IMR-90 (cell line): ENCODE measurements around the gene PRDM12. TPM values are rescaled to one million over a fixed set of nuclear protein-coding genes. Genes with fewer than 3 reads are reported as not detected.

Experiments
- ATAC-seq: fragments of 200-7000 bp; cut with Tn5 transposase; 2 replicates; pipeline ENCODE4 v1.9.1; 2020; ENCODE audit warnings: low read depth, mild to moderate bottlenecking, moderate library complexity
- BruUV-seq: library from RNA; stranded (reverse); fragments of 400-500 nt; replicated peaks from 2 replicates; lab custom pipeline; 2021; lab: Mats Ljungman, UMichigan
- CTCF ChIA-PET: fragments of 300-600 bp; formaldehyde crosslinking; extraction: SDS; loops from one replicate; lab custom pipeline; 2021; ENCODE audit warnings: antibody characterized with exemption; lab: Yijun Ruan, JAX
- POLR2A ChIA-PET: fragments of 300-600 bp; sonication (Branson Sonifier 250); formaldehyde crosslinking; loops from one replicate; lab custom pipeline; 2022; ENCODE audit warnings: antibody characterized with exemption; ENCODE audit not compliant: unreplicated experiment; lab: Charles Lee
- DNase-seq: peaks from one replicate; pipeline ENCODE4 v3.0.0; 2013
- H2AFZ ChIP-seq: replicated peaks from 2 replicates; pipeline ENCODE3; 2013; ENCODE audit warnings: low read length, mild to moderate bottlenecking; ENCODE audit not compliant: poor library complexity
- H2AK5ac ChIP-seq: 2 replicates; pipeline ENCODE4 v1.6.1; 2013; ENCODE audit warnings: low read depth, low read length, inconsistent platforms
- H2AK9ac ChIP-seq: replicated peaks from 2 replicates; pipeline ENCODE3; 2013; ENCODE audit warnings: mild to moderate bottlenecking, low read depth, low read length, moderate library complexity; ENCODE audit not compliant: poor library complexity
- H2BK120ac ChIP-seq: 2 replicates; pipeline ENCODE4 v1.6.1; 2013; ENCODE audit warnings: low read depth, low read length, inconsistent platforms
- H2BK15ac ChIP-seq: 3 replicates; pipeline ENCODE4 v1.6.1; 2013; ENCODE audit warnings: low read depth, low read length, inconsistent platforms
- H2BK20ac ChIP-seq: 2 replicates; pipeline ENCODE4 v1.6.1; 2013; ENCODE audit warnings: low read depth, mild to moderate bottlenecking, inconsistent platforms, low read length, moderate library complexity
- H2BK5ac ChIP-seq: 2 replicates; pipeline ENCODE4 v1.6.1; 2013; ENCODE audit warnings: mild to moderate bottlenecking, low read depth, low read length, inconsistent platforms; ENCODE audit not compliant: poor library complexity, severe bottlenecking
- H3K14ac ChIP-seq: replicated peaks from 2 replicates; pipeline ENCODE4 v1.6.1; 2013; ENCODE audit warnings: low read depth, low read length, inconsistent platforms
- H3K18ac ChIP-seq: 2 replicates; pipeline ENCODE4 v1.6.1; 2013; ENCODE audit warnings: low read depth, low read length, control low read depth
- H3K23ac ChIP-seq: 2 replicates; pipeline ENCODE4 v1.6.1; 2013; ENCODE audit warnings: low read depth, low read length, inconsistent platforms
- H3K27ac ChIP-seq: 2 replicates; pipeline ENCODE4 v1.5.1; 2013; ENCODE audit warnings: mild to moderate bottlenecking, control low read depth, low read length; ENCODE audit not compliant: insufficient read depth
- H3K27me3 ChIP-seq: 2 replicates; pipeline ENCODE4 v1.6.1; 2013; ENCODE audit warnings: low read length; ENCODE audit not compliant: control insufficient read depth, insufficient read depth
- H3K36me3 ChIP-seq: 2 replicates; pipeline ENCODE4 v1.6.1; 2013; ENCODE audit warnings: low read length, mixed read lengths; ENCODE audit not compliant: control insufficient read depth, insufficient read depth
- H3K4ac ChIP-seq: 2 replicates; pipeline ENCODE4 v1.6.1; 2013; ENCODE audit warnings: low read depth, low read length, inconsistent platforms
- H3K4me1 ChIP-seq: 2 replicates; pipeline ENCODE4 v1.6.1; 2013; ENCODE audit warnings: low read length, mixed read lengths; ENCODE audit not compliant: control insufficient read depth, insufficient read depth
- H3K4me2 ChIP-seq: 2 replicates; pipeline ENCODE4 v1.6.1; 2013; ENCODE audit warnings: low read depth, mild to moderate bottlenecking, control low read depth, low read length, moderate library complexity
- H3K4me3 ChIP-seq: 2 replicates; pipeline ENCODE4 v1.5.1; 2013; ENCODE audit warnings: low read depth, mild to moderate bottlenecking, control low read depth, low read length, moderate library complexity; ENCODE audit not compliant: insufficient read depth
- H3K56ac ChIP-seq: 2 replicates; pipeline ENCODE4 v1.6.1; 2013; ENCODE audit warnings: low read length, inconsistent platforms; ENCODE audit not compliant: insufficient read depth; ENCODE audit errors: extremely low read depth
- H3K79me1 ChIP-seq, 2 experiments: 2 replicates each; pipeline ENCODE4 v1.6.1; 2013; ENCODE audit warnings: low read length in 2 of 2, inconsistent platforms in 1 of 2, low read depth in 1 of 2
- H3K9ac ChIP-seq: 2 replicates; pipeline ENCODE4 v1.6.1; 2013; ENCODE audit warnings: low read depth, low read length, control low read depth
- H3K9me1 ChIP-seq: 2 replicates; pipeline ENCODE4 v1.6.1; 2013; ENCODE audit warnings: low read length, inconsistent platforms; ENCODE audit not compliant: insufficient read depth
- H3K9me3 ChIP-seq: 2 replicates; pipeline ENCODE4 v1.6.1; 2013; ENCODE audit warnings: low read length; ENCODE audit not compliant: control insufficient read depth, insufficient read depth
- H4K20me1 ChIP-seq: 2 replicates; pipeline ENCODE4 v1.6.1; 2013; ENCODE audit warnings: low read length, inconsistent platforms; ENCODE audit not compliant: insufficient read depth
- H4K5ac ChIP-seq: 2 replicates; pipeline ENCODE4 v1.6.1; 2013; ENCODE audit warnings: mild to moderate bottlenecking, low read depth, low read length, control low read depth
- H4K8ac ChIP-seq, 2 experiments: 2 replicates each; pipeline ENCODE4 v1.6.1; 2013; ENCODE audit warnings: low read depth in 2 of 2, low read length in 2 of 2, control low read depth in 1 of 2, inconsistent platforms in 1 of 2
- H4K91ac ChIP-seq: 2 replicates; pipeline ENCODE4 v1.6.1; 2013; ENCODE audit warnings: low read depth, low read length, inconsistent platforms; ENCODE audit not compliant: insufficient read depth
- BHLHE40 ChIP-seq: fragments of 150-350 bp; IDR thresholded peaks from 2 replicates; pipeline ENCODE4 v1.6.1; 2016; ENCODE audit warnings: mild to moderate bottlenecking, low read depth, low read length
- CEBPB ChIP-seq: IDR thresholded peaks from 2 replicates; pipeline ENCODE4 v1.6.1; 2012; ENCODE audit warnings: low read depth, low read length, improper control_type of control experiment
- CHD1 ChIP-seq: IDR thresholded peaks from 2 replicates; pipeline ENCODE4 v1.6.1; 2012; ENCODE audit warnings: low read depth, low read length, improper control_type of control experiment
- MAZ ChIP-seq: IDR thresholded peaks from 2 replicates; pipeline ENCODE4 v1.6.1; 2012; ENCODE audit warnings: low read depth, mild to moderate bottlenecking, low read length, improper control_type of control experiment, moderate library complexity, borderline replicate concordance
- MXI1 ChIP-seq: IDR thresholded peaks from 2 replicates; pipeline ENCODE4 v1.6.1; 2012; ENCODE audit warnings: low read depth, mild to moderate bottlenecking, low read length, moderate library complexity, borderline replicate concordance
- POLR2A ChIP-seq: IDR thresholded peaks from 2 replicates; pipeline ENCODE4 v1.6.1; 2012; ENCODE audit warnings: mild to moderate bottlenecking, low read depth, low read length
- RAD21 ChIP-seq: IDR thresholded peaks from 2 replicates; pipeline ENCODE4 v1.6.1; 2012; ENCODE audit warnings: low read length, improper control_type of control experiment
- WGBS, 2 experiments: methylation state at CpG; one replicate each; pipeline versions ENCODE4 v1.1.5 to v1.1.7; 2013; ENCODE audit warnings: missing lambda C conversion rate in 2 of 2; ENCODE audit not compliant: insufficient read length in 1 of 2; ENCODE audit errors: extremely low coverage in 2 of 2; 5-methylcytosine and 5-hydroxymethylcytosine counted together
- dilution Hi-C: fragments of 300-500 bp; cut with HindIII; formaldehyde crosslinking; loops from one replicate; pipeline ENCODE4 v1.14.3; 2018; ENCODE audit warnings: low sequenced_read_pairs; ENCODE audit not compliant: unreplicated experiment
- in situ Hi-C: fragments of 300-500 bp; cut with MboI; formaldehyde crosslinking; loops from 3 replicates; pipeline ENCODE4 v1.14.3; 2019; ENCODE audit warnings: low sequenced_read_pairs, inconsistent platforms, mixed read lengths
- intact Hi-C: fragments of 100-400 bp; cut with micrococcal nuclease; formaldehyde crosslinking; loops from 2 replicates; pipeline ENCODE4 v1.10.0; 2022
- polyA plus RNA-seq, 3 experiments: library from polyadenylated mRNA; depleted of rRNA; stranded (reverse); fragments of >200 nt; gene quantifications; 2 replicates each; pipeline ENCODE4 v1.2.3, GENCODE V29; 2012; ENCODE audit warnings: low replicate concordance in 1 of 3
- total RNA-seq: library from RNA; depleted of rRNA; stranded (reverse); fragments of >200 nt; gene quantifications from 2 replicates; pipeline ENCODE4 v1.2.3, GENCODE V29; 2012
- TF ChIP-seq, protein P1 (sequence below): fragments of 150-350 bp; IDR thresholded peaks from 2 replicates; pipeline ENCODE4 v1.6.1; 2016; ENCODE audit warnings: low read depth, mild to moderate bottlenecking, low read length, moderate library complexity, borderline replicate concordance
- TF ChIP-seq, protein P2 (sequence below): conservative IDR thresholded peaks from 2 replicates; pipeline ENCODE4 v1.5.1; 2012; ENCODE audit warnings: mild to moderate bottlenecking, low read depth, low read length, improper control_type of control experiment
- TF ChIP-seq, protein P3 (sequence below): fragments of 150-350 bp; IDR thresholded peaks from 2 replicates; pipeline ENCODE4 v1.6.1; 2017; ENCODE audit warnings: mild to moderate bottlenecking, antibody characterized with exemption, low read length, low read depth

PRDM12 gene
- total and polyA plus RNA-seq, 2 of the 4 experiments (the other 2 are of a cell fraction): not detected

DNA sequence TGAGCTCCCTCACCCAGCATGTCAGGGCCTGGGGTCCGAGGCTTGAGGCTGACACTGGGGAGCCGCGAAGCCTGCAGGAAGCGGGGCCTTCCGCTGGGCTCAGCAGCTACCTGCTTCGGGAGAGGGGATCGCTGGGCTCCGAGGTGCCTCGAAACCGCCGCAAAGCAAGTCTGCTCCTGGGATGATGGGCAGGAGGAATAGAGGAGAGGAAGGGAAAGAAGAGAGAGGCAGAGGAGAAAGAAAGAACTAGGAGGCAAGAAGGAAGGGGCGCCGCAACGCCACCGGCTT is 1.5 kb upstream of the PRDM12 start:
- no peak for DNase-seq
- no peak overlapping the region for H2BK120ac ChIP-seq
- no peak overlapping the region for H2BK5ac ChIP-seq
- no peak overlapping the region for H2AK9ac ChIP-seq
- no peaks in the 10 kb centered on the region; the same call in 1 of the 2 replicates for H3K4me1 ChIP-seq
- peaks cover 6% of the 10 kb centered on the region; the same call in 1 of the 2 replicates for H4K20me1 ChIP-seq
- no peak overlapping the region for H3K18ac ChIP-seq
- ChIA-PET CTCF (no interaction called here), POLR2A (no interaction called here)
- H3K4ac ChIP-seq: no peak overlapping the region
- H3K27ac ChIP-seq: no peak overlapping the region
- peaks cover 5% of the 10 kb centered on the region; the same call in 1 of the 2 replicates for H3K9me3 ChIP-seq
- intact Hi-C loops (no loop called here), dilution Hi-C loops (no loop called here), in situ Hi-C loops (loop anchor here (25.0 kb wide), 1 partner anchor 551 kb away; no protein-coding TSS in a partner anchor)
- H3K9ac ChIP-seq: no peak overlapping the region
- no peak overlapping the region for H2AK5ac ChIP-seq
- H3K4me2 ChIP-seq: no peak overlapping the region
- 9% methylated on average over 8 of the region's 15 CpGs; no CpG with 5 or more reads in 1 of the 2 experiments for WGBS, 2 experiments
- H3K56ac ChIP-seq: no peak overlapping the region
- H2AFZ ChIP-seq: peak overlapping the region; percentile 44
- no peak overlapping the region for H4K5ac ChIP-seq
- H3K23ac ChIP-seq: no peak overlapping the region
- no peak for TF ChIP-seq BHLHE40
- TF ChIP-seq CHD1: no peak
- TF ChIP-seq, protein P1, sequence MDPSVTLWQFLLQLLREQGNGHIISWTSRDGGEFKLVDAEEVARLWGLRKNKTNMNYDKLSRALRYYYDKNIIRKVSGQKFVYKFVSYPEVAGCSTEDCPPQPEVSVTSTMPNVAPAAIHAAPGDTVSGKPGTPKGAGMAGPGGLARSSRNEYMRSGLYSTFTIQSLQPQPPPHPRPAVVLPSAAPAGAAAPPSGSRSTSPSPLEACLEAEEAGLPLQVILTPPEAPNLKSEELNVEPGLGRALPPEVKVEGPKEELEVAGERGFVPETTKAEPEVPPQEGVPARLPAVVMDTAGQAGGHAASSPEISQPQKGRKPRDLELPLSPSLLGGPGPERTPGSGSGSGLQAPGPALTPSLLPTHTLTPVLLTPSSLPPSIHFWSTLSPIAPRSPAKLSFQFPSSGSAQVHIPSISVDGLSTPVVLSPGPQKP: no peak
- no peak for TF ChIP-seq MAZ
- TF ChIP-seq, protein P2, sequence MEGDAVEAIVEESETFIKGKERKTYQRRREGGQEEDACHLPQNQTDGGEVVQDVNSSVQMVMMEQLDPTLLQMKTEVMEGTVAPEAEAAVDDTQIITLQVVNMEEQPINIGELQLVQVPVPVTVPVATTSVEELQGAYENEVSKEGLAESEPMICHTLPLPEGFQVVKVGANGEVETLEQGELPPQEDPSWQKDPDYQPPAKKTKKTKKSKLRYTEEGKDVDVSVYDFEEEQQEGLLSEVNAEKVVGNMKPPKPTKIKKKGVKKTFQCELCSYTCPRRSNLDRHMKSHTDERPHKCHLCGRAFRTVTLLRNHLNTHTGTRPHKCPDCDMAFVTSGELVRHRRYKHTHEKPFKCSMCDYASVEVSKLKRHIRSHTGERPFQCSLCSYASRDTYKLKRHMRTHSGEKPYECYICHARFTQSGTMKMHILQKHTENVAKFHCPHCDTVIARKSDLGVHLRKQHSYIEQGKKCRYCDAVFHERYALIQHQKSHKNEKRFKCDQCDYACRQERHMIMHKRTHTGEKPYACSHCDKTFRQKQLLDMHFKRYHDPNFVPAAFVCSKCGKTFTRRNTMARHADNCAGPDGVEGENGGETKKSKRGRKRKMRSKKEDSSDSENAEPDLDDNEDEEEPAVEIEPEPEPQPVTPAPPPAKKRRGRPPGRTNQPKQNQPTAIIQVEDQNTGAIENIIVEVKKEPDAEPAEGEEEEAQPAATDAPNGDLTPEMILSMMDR: no peak
- TF ChIP-seq POLR2A: no peak
- TF ChIP-seq, protein P3, sequence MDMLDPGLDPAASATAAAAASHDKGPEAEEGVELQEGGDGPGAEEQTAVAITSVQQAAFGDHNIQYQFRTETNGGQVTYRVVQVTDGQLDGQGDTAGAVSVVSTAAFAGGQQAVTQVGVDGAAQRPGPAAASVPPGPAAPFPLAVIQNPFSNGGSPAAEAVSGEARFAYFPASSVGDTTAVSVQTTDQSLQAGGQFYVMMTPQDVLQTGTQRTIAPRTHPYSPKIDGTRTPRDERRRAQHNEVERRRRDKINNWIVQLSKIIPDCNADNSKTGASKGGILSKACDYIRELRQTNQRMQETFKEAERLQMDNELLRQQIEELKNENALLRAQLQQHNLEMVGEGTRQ: no peak
- TF ChIP-seq RAD21: no peak
- TF ChIP-seq CEBPB: no peak
- no peak for TF ChIP-seq MXI1
- no peak overlapping the region for H2BK20ac ChIP-seq
- no TSS peak for BruUV-seq
- no peaks in the 10 kb centered on the region for H3K79me1 ChIP-seq
- H3K4me3 ChIP-seq: no peak overlapping the region
- peaks cover 98% of the 10 kb centered on the region for H3K27me3 ChIP-seq
- no peak for ATAC-seq
- no peak overlapping the region for H4K91ac ChIP-seq
- no peak overlapping the region for H2BK15ac ChIP-seq
- H3K36me3 ChIP-seq: no peaks in the 10 kb centered on the region
- H3K9me1 ChIP-seq: no peaks in the 10 kb centered on the region
- H3K14ac ChIP-seq: no peak overlapping the region
- H4K8ac ChIP-seq: no peak overlapping the region
